ENCODE data around the gene DNASE1L1.

- TF ChIP-seq CTCF (IDR thresholded peaks at IDR 0.05) (no peak), POLR2A (IDR thresholded peaks at IDR 0.05) (no peak)
These were observed 27.4 kb upstream of the DNASE1L1 start for GRCh38 chrX:154436374-154436982.

Data from body of pancreas (tissue), 4 donors.